ENCODE data around the gene ENTR1.

ENTR1 gene

DNA sequence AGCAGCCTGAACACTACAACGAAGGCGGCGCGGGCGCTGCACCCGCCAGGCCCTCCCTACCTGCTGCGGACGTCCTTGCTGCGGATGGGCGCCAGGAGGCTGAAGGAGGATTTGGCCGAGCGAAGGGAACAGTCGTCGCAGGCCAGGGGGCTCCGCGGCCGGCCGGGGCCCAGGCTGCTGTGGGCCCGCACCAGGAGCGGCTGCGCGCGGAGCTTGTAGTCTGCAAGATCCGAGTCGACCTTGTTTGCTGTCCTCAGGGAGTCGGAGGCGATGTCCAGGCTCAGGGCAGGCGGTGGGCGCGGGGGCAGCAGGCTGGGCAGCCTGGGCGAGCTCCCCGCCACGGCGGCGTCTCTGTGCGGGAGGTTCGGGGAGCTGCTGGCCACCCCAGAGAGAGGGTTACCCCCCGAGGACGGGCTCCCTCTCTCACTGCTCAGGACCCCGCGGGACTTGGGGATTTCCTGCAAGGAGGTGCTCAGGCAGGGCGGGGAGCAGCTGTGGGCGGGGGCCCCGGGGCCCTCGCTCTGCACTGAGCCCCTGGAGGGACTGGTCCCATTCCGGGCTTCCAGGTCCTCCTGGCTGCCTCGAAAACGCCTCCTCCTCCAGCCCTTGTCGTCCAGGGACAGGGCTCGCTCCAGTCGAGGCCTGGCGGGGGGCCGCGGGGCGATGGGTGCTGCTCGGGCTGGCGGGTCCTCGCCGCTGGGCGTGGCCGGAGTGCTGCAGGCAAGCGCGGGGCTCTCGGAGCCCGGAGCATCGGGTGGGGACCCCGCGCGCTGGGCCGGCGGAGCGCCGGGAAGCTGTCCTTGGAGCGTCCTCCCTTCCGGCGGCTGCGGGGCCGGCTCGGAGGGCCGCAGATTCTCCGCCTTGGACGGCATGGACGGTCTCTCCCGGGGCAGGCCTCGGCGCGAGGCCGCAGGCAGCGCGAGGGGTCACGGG lies 28.4 kb upstream of the ENTR1 start (continued):
- peak; percentile 39 for TF ChIP-seq ZFHX2 (tag by site-specific recombination; conservative IDR thresholded peaks at IDR 0.05)
- TF ChIP-seq GLIS2 (tag by site-specific recombination; IDR thresholded peaks at IDR 0.05), result peak; percentile 79
- no peak for TF ChIP-seq ZNF530 (tag by site-specific recombination; IDR thresholded peaks at IDR 0.05; ENCODE audit: low read depth)
- TF ChIP-seq SP3 (tag by site-specific recombination; IDR thresholded peaks at IDR 0.05), result peak; percentile 49; the same call in 1 of the 2 replicates
- TF ChIP-seq GLIS1 (tag by site-specific recombination; IDR thresholded peaks at IDR 0.05), result peak; percentile 89
- TF ChIP-seq ZNF324 (tag by site-specific recombination; IDR thresholded peaks at IDR 0.05), result no peak
- TF ChIP-seq ZNF843 (tag by site-specific recombination; IDR thresholded peaks at IDR 0.05), result no peak
- no peak for TF ChIP-seq ZNF658 (tag by site-specific recombination; IDR thresholded peaks at IDR 0.05)
- TF ChIP-seq ZNF121 (tag by site-specific recombination; IDR thresholded peaks at IDR 0.05), result no peak
- TF ChIP-seq HOXA7 (CRISPR knock-in tag; IDR thresholded peaks at IDR 0.05; ENCODE audit: borderline replicate concordance), result no peak
- no peak for TF ChIP-seq ZNF664 (tag by site-specific recombination; IDR thresholded peaks at IDR 0.05)
- TF ChIP-seq ZIC2 (tag by site-specific recombination; IDR thresholded peaks at IDR 0.05), result peak; percentile 30; the same call in 1 of the 2 replicates
- TF ChIP-seq, protein P1, sequence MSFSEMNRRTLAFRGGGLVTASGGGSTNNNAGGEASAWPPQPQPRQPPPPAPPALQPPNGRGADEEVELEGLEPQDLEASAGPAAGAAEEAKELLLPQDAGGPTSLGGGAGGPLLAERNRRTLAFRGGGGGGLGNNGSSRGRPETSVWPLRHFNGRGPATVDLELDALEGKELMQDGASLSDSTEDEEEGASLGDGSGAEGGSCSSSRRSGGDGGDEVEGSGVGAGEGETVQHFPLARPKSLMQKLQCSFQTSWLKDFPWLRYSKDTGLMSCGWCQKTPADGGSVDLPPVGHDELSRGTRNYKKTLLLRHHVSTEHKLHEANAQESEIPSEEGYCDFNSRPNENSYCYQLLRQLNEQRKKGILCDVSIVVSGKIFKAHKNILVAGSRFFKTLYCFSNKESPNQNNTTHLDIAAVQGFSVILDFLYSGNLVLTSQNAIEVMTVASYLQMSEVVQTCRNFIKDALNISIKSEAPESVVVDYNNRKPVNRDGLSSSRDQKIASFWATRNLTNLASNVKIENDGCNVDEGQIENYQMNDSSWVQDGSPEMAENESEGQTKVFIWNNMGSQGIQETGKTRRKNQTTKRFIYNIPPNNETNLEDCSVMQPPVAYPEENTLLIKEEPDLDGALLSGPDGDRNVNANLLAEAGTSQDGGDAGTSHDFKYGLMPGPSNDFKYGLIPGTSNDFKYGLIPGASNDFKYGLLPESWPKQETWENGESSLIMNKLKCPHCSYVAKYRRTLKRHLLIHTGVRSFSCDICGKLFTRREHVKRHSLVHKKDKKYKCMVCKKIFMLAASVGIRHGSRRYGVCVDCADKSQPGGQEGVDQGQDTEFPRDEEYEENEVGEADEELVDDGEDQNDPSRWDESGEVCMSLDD (tag by site-specific recombination; IDR thresholded peaks at IDR 0.05), result peak; percentile 23; the same call in 1 of the 2 replicates
- TF ChIP-seq ZNF341 (tag by site-specific recombination; IDR thresholded peaks at IDR 0.05; ENCODE audit: low read depth), result no peak
- TF ChIP-seq, protein P2, sequence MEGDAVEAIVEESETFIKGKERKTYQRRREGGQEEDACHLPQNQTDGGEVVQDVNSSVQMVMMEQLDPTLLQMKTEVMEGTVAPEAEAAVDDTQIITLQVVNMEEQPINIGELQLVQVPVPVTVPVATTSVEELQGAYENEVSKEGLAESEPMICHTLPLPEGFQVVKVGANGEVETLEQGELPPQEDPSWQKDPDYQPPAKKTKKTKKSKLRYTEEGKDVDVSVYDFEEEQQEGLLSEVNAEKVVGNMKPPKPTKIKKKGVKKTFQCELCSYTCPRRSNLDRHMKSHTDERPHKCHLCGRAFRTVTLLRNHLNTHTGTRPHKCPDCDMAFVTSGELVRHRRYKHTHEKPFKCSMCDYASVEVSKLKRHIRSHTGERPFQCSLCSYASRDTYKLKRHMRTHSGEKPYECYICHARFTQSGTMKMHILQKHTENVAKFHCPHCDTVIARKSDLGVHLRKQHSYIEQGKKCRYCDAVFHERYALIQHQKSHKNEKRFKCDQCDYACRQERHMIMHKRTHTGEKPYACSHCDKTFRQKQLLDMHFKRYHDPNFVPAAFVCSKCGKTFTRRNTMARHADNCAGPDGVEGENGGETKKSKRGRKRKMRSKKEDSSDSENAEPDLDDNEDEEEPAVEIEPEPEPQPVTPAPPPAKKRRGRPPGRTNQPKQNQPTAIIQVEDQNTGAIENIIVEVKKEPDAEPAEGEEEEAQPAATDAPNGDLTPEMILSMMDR (tag by site-specific recombination; IDR thresholded peaks at IDR 0.05), result no peak
- TF ChIP-seq ZNF214 (tag by site-specific recombination; IDR thresholded peaks at IDR 0.05; ENCODE audit: borderline replicate concordance), result no peak
- no peak for TF ChIP-seq ZNF239 (tag by site-specific recombination; IDR thresholded peaks at IDR 0.05)
- TF ChIP-seq, protein P3, sequence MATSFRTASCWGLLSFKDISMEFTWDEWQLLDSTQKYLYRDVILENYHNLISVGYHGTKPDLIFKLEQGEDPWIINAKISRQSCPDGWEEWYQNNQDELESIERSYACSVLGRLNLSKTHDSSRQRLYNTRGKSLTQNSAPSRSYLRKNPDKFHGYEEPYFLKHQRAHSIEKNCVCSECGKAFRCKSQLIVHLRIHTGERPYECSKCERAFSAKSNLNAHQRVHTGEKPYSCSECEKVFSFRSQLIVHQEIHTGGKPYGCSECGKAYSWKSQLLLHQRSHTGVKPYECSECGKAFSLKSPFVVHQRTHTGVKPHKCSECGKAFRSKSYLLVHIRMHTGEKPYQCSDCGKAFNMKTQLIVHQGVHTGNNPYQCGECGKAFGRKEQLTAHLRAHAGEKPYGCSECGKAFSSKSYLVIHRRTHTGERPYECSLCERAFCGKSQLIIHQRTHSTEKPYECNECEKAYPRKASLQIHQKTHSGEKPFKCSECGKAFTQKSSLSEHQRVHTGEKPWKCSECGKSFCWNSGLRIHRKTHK (tag by site-specific recombination; IDR thresholded peaks at IDR 0.05), result no peak
- TF ChIP-seq, protein P4, sequence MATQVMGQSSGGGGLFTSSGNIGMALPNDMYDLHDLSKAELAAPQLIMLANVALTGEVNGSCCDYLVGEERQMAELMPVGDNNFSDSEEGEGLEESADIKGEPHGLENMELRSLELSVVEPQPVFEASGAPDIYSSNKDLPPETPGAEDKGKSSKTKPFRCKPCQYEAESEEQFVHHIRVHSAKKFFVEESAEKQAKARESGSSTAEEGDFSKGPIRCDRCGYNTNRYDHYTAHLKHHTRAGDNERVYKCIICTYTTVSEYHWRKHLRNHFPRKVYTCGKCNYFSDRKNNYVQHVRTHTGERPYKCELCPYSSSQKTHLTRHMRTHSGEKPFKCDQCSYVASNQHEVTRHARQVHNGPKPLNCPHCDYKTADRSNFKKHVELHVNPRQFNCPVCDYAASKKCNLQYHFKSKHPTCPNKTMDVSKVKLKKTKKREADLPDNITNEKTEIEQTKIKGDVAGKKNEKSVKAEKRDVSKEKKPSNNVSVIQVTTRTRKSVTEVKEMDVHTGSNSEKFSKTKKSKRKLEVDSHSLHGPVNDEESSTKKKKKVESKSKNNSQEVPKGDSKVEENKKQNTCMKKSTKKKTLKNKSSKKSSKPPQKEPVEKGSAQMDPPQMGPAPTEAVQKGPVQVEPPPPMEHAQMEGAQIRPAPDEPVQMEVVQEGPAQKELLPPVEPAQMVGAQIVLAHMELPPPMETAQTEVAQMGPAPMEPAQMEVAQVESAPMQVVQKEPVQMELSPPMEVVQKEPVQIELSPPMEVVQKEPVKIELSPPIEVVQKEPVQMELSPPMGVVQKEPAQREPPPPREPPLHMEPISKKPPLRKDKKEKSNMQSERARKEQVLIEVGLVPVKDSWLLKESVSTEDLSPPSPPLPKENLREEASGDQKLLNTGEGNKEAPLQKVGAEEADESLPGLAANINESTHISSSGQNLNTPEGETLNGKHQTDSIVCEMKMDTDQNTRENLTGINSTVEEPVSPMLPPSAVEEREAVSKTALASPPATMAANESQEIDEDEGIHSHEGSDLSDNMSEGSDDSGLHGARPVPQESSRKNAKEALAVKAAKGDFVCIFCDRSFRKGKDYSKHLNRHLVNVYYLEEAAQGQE (tag by site-specific recombination; IDR thresholded peaks at IDR 0.05), result 0 out of 2 replicates have a peak, but pooled peaks have one; percentile 11
- TF ChIP-seq ZBTB8A (tag by site-specific recombination; IDR thresholded peaks at IDR 0.05), result peak; percentile 63
- TF ChIP-seq ZNF19 (tag by site-specific recombination; IDR thresholded peaks at IDR 0.05; ENCODE audit: low read depth), result no peak
- peak; percentile 27; the same call in 1 of the 2 replicates for TF ChIP-seq ZBTB17 (tag by site-specific recombination; IDR thresholded peaks at IDR 0.05)
- TF ChIP-seq, protein P5, sequence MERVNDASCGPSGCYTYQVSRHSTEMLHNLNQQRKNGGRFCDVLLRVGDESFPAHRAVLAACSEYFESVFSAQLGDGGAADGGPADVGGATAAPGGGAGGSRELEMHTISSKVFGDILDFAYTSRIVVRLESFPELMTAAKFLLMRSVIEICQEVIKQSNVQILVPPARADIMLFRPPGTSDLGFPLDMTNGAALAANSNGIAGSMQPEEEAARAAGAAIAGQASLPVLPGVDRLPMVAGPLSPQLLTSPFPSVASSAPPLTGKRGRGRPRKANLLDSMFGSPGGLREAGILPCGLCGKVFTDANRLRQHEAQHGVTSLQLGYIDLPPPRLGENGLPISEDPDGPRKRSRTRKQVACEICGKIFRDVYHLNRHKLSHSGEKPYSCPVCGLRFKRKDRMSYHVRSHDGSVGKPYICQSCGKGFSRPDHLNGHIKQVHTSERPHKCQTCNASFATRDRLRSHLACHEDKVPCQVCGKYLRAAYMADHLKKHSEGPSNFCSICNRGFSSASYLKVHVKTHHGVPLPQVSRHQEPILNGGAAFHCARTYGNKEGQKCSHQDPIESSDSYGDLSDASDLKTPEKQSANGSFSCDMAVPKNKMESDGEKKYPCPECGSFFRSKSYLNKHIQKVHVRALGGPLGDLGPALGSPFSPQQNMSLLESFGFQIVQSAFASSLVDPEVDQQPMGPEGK (tag by site-specific recombination; IDR thresholded peaks at IDR 0.05), result peak; percentile 69
- TF ChIP-seq ZNF423 (tag by site-specific recombination; IDR thresholded peaks at IDR 0.05), result peak; percentile 39; the same call in 1 of the 2 replicates

Measured in HEK293 (cell line).